Activated CD4-positive, CD25-positive, alpha-beta regulatory T cell treated with anti-CD3 and anti-CD28 coated beads, Interleukin-2, amount 50 U/mL, for 24 hours (primary cell): ENCODE data around the gene ANK3.
A peak's percentile ranks its signal among the peaks of the same experiment; 100 is the strongest.

Experiments
- ATAC-seq, 2 donors: fragments of 150-1000 bp; cut with Tn5 transposase; one replicate each; pipeline ENCODE4 v1.10.0; 2021; ENCODE audit warnings: mild to moderate bottlenecking in 1 of 2, moderate library complexity in 1 of 2

ANK3 gene

DNA sequence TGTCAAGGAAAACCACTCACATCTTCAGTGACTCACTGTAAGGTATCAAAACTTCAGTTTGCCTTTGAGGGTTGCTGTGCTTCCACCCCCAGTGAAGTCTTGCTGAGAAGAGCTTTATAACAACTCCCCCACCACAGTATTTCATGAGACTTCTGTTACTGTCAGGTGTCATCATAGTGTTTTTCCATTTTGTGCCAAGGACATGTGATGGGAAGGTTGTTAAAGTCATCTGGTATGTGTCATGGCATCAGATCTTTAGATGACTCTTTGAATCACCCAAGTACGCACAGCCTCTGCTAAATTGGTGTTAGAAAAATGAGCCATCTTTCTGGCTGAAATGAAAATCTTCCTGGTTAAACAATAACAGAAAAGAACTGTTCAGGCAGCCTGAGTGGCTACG is 368.3 kb downstream of the ANK3 start:
- ATAC-seq, result no peak

DNA sequence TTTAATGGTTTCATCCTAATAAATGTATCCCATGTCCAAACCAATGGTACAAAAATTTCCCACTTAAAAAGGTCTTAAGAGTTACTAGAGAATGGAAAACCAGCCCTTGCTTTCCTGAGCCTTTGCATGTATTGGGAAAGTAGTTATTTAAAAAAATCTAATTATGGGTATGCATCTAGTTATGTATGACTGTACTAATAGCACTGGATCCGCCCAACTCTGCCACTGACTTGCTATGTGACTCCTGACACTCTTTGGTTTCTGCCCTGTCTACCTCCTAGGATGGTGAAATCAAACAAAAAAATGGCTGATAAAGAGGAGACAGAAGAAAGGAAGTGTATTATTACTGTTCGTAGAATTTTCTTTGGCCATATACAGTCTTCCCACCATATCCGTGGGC is 372.9 kb downstream of the ANK3 start:
- no peak for ATAC-seq

DNA sequence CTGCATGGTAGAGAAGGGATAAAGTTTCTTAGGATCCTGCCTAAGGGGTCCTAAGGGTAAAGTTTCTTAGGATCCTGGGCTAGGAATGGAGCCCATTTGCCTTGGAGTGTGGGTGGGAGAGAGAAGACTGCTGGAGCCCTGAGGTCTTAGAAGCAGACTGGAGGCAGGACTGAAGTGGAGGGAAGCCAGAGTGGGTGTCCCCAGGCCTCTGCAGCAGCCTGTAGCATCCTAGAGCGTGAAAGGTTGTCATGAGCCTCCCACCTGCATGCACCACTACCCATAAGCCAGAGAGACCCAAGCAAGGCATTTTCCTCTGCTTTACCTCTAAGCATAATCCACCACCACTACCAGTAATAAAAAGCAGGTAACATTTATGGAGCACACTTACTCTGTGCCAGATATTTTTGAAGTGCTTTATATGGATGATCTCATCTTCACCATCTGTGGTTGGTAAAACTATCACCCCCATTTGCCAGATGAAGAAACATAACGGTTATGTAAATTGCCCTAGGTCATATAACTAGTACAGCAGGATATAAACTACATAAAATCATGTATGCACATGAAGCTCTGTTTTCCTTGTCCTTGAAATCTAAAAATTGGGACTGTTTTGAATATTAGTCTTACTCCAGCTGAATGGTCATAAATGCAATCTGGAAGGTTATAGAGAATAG is 379.8 kb downstream of the ANK3 start:
- ATAC-seq, result no peak

DNA sequence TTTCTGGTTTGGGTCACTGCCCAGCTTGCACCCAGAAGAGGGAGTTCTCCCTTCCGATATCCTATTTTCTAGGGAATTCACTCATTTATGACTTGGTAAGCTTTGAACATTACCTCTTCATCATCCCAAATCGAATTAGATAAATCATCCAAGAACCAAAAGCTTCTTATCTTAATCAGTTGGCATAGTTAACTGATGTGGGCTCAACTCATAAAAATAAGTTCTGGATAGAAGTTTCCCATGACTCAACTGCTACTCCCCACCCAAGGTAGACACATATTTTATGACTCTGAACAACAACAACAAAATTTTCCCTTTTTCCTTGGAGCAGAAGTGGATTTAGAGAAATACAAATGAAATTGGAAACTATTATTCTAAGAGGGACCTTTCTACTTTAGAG is 380.4 kb downstream of the ANK3 start:
- ATAC-seq, result no peak

DNA sequence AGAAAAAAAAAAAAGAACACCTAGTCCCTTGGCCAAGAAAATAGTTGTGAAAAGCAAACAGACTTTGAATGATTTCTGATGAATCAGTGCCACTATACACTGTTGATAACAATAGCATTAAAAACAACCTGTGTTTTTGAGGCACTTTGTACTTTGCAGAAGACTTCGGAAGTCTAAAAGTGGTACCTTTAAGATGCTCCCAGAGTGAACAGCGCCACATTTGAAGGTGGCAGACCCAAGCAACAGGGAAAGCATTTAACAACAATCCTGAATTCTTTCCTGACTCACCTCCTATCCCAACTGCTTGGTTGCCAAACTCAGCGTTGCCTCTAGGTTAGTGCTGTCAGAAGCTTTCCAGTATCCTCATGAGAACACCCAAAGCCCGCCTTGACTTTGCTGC is 380.9 kb downstream of the ANK3 start:
- ATAC-seq, result no peak

GRCh38 chr10:60006062-60006461 is 383.6 kb downstream of the ANK3 start:
- no peak for ATAC-seq

- no peak for ATAC-seq
Measured at GRCh38 chr10:60003651-60004523, 385.8 kb downstream of the ANK3 start.

GRCh38 chr10:60000747-60001146 is 388.9 kb downstream of the ANK3 start:
- ATAC-seq, result peak; percentile 66 to 70

- ATAC-seq, result no peak
Measured at GRCh38 chr10:59997827-59998525, 391.7 kb downstream of the ANK3 start.

- no peak for ATAC-seq
Measured at GRCh38 chr10:59995862-59996261, 393.8 kb downstream of the ANK3 start.

DNA sequence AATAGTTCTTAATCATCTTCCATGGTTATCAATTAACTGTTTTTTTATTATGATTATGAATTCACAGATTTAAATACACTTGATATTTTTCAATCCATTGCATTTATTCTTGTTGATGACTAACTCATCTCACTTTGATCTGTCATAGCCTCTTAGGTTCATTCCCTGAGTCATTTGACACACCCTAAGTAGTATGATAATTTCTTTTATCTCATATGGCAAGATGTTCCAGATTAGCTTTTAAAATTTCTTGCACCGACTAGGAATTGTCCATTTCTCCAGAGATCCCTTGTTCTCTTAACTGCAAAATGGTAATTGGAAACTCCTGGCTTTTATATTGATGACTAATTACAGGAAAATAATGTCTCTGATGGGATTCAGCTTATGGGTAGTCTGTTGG is 395.7 kb downstream of the ANK3 start:
- ATAC-seq, result peak in 1 of 2 donors; percentile 33

DNA sequence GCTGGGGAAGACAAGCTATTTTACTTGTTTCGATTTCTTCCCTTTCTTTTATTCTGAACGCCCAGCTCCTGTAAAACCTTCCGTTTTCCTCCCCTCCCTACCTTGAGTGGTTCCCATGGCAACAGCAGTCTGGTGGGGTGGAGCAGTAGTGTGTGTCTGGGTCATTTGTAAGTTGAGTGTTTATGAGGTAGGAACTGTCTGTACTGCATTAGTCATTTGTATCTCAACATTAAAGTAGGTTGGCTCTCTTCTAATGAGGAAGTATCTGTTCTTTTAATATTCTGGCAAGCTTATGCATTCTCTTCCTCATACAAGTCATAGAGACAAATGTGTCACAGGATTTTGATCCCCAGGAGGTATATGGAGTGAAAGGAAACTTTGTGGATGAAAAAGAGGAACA is 398.0 kb downstream of the ANK3 start:
- ATAC-seq, result peak; percentile 41 to 71

DNA sequence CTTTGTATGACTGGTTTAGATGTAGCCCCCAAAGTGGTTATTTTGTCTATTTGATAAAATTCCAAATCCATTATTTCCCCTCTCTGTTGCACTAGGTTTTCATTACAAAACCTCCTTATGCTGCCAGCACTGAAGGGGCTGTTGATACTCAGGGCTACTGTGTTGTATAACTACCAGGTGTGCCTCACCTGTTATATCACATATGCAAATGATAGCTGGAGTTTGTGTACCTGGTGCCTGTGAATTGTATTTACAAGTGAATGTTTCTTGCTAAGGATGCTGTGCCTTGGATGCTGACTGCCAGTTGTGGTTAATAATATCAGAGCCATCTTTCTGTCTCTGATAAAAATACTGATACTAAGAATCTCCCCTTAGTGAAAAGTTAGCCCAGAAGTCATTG is 398.6 kb downstream of the ANK3 start:
- no peak for ATAC-seq

GRCh38 chr10:59985639-59986038 is 404.0 kb downstream of the ANK3 start:
- no peak for ATAC-seq

GRCh38 chr10:59984415-59984814 is 405.3 kb downstream of the ANK3 start:
- ATAC-seq, result no peak

- no peak for ATAC-seq
Measured at GRCh38 chr10:59980356-59980755, 409.3 kb downstream of the ANK3 start.

GRCh38 chr10:59977486-59977885 is 412.2 kb downstream of the ANK3 start:
- ATAC-seq, result no peak

DNA sequence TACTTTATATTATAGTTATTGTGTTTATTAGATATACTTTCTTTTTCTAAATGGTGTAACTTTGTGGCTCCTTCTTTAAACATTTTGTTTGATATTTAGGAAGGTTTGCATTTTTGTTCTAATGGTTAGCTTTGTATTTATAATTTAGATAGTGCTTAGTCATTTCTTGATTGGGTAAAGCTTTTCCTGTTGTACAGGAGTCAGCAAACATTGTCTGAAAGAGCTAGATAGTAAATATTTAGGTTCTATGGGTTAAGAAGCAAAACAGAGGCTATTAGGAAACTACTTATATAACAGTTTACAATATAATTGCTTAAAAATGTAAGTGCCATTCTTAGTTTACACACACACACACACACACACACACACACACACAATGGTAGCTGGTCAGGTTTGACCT is 412.8 kb downstream of the ANK3 start:
- no peak for ATAC-seq
